Stimulated activated CD4-positive, alpha-beta T cell treated with anti-CD3 and anti-CD28 coated beads, Interleukin-4, amount 100 ng/mL, for 48 hours (primary cell): ENCODE results near the gene FOSB.

Experiments used
- DNase-seq, 2 donors: peaks; one replicate each; pipeline ENCODE4 v3.0.0-alpha.2; 2020; ENCODE audit warnings: low read depth in 2 of 2

The FOSB gene

DNA sequence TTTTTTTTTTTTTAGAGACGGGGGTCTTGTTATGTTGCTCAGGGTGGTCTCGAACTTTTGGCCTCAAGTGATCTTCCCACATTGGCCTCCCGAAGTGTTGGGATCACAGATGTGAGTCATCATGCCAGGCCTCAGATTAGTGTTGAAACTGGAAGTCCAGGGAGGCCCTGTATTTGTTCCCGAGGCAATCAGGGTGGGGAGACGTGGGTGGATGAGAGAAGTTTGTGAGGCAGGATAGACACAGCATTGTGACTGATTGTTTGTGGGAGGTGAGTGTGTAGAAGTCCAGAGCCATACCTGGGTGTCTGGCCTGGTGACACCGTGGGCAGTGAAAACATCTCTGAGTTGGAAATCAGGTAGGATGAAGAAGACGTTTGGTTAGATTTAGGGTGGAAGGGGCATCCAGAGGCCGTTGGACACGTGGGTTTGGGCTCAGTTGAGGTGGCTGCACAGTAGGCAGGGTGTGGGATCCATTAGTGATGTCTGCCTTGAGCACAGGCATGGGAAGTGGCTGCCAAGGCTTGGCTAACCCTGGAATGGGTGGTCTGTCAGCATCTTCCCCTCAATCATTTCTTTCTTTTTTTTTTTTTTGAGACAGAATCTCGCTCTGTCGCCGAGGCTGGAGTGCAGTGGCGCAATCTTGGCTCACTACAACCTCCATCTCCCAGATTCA, 16.6 kb downstream of the FOSB start:
- DNase-seq, result no peak

DNA sequence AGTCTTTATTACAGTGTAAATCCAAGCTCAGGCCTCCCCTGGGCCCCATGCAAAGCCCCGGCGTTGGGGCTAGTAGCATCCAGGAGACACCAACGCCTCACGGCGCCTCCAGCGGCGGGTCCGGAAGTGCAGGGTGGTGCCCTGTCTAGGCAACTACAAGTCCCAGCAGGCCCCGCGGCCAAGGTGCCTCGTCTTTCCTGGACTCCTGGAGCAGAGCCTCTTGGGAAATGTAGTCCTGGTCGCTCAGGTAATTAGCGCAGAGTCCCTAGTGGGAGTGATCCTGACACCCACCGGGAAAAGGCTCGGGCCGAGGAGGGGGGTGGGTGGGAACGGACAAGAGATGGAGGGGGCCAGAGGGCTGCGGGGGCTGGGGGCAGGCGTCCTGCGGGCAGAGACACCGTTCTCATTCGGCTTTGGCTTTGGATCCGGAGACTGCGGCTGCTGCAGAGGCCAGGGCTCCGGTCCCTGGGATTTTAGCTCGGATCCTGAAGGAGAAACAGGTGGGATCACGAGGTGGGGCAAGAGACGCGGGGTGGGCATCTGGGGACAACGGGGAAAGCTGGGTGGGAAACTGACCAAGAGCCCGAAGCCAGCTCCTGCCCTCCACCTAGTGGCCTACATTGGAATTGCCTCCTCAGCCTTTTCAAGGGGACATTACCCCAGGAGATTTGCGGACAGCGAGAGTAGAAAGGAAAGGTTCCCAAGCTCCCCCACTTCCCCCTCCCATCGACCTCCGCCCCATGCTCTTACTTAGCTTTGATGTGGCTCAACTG, 17.7 kb downstream of the FOSB start:
- peak; percentile 98 to 99 for DNase-seq

DNA sequence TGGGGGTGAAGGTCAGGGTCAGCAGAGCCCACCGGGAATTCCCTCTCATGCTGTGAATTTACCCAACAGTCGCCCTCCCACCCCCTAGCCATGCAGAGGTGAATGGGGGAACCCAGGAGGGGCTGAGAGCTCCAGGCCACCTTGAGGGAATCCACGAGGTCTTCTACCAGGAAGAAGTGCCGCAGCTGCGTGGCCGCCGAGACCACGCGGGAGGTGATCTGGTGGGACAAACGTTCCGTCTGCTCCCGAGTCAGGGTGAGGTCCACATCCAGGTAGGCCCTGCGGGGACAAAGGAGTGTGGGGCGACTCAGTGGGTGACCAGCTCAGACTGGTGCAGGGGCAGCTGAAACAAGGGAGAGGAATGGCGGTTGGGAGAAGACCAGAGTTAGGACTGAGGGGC, 20.9 kb downstream of the FOSB start:
- no peak for DNase-seq

DNA sequence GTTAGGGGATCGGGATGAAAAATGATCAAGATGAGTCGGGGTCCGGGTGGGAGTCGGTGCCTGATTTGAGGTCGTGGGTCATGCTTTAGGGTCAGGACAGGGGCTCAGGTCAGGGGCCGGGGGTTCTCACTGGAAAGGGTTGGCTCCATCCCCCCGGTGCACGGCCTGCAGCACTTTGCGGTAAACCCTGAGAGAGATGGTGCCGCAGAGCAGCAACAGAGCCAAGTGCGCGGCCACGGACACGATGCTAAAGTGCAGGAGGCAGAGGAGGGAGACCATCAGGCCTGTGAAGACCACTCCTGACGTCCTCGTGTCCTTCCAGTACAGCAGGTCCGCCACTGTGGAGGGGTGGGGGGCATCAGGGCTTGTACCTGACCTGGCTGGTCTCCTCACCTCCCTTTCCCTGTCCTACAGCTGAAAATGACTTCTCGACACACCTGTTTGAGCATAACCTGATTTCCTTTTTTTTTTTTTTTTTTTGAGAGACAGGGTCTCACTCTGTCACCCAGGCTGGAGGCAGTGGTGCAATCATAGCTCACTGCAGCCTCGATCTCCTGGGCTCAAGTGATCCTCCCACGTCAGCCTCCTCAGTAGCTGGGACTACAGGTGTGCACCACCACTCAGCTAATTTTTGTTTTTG, 21.5 kb downstream of the FOSB start:
- no peak for DNase-seq

DNA sequence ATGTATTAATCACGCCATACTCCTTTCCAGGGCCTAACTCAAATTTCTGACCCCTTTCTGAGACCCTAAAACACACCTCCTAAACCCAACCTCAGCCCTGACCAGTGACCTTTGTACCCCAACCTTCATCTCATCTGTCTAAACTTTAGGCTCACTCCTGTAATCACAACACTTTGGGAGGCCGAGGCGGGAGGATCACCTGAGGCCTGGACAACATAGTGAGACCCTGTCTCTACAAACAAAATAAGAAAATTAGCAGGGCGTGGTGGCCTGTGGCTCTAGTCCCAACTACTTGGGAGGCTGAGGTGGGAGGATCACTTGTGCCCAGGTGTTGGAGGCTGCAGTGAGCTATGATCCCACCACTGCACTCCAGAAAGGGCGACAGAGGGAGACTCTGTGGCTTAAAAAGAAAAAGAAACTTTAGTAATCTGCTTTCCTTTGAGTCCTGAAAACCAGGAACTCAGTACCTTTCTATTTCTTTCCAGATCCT, 24.4 kb downstream of the FOSB start:
- no peak for DNase-seq

DNA sequence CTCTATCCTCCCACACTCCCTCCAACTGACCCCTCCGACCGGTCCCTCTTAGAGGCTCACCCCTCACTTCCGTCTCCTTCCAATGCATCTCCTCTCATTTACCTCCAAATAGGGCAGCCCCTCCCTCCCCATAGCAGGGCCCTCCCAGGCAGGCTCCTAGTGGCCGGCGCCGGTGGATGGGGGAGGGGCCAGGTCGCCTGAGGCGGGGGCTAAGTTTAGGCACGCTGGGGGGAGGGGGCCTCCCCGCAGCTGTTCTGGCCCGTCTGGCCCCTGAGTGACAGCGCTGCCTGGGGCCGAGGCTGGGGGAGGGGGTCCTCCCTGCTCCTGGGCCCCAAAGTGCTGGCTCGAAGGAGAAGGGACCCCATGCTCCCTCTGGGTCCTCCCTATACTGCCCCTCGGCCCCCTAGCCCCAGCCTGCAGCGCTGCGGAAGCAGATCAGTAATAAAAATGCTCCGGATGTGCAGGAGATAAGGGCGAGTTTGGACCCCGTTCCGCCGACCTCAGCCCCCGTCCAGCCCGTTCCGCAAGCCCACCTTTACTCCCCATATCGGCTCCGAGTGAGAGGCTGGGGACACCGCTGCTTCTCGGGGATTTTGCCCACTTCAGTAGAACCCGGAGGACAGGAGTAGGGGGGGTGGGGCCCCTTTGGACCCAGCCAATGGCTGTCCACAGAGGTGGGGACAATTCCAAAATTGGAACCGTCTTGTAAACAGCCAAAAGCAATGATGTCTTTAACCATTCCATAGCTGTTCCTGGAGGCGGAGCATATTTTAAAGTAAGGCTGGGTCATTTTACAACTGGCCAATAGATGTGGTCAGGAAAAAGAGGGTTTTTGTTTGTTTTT, 25.1 kb downstream of the FOSB start:
- DNase-seq, result no peak

DNA sequence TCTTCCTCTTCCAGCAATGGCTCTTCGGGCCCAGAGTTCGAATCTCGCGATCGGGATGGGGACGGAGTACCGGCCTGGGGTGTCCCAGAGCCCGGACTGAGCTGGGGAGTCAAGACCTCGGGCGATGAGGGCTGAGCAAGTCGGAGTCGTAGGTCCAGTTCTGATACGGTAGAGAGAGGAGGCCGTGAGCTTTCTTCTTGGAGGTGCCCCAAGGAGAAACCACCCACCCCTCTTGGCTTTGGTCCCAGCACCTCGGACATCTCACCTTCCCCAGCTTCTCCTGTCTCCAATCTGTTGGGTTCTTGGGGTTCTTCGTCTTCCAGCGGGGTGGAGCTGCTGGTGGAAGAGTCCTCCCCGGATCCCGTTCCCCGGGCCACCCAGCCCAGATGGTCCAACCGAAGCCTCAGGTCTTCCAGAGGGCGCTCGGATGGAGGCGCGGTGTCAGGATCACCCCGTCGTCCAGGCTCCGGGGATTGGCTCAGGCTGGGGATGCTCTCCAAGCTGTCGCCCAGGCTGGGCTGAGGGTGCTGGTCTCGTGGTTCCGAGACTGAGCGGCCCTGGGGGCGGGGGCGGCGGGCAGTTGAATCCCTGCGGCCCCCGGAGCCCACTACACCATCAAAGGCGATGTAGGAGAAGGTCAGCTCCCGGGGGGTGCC, 26.6 kb downstream of the FOSB start:
- DNase-seq, result no peak

DNA sequence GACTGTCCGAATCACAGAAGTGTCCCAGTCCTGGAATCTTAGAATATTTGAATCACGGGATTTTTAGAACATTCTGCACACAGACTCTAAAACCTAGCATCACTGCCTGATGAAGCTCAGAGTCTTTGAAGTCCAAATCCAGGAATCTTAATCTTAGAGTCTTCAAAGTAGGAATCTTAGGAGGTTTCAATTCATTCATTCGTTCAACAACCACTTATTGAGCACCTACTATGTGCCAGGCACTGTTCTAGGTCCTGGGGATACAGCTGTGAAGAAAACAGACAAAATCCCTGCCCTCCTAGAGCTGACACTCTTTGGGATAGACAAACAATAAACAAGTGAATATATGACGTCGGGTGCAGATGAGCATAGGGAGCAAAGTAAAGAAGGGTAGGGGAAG, 27.4 kb downstream of the FOSB start:
- no peak for DNase-seq

DNA sequence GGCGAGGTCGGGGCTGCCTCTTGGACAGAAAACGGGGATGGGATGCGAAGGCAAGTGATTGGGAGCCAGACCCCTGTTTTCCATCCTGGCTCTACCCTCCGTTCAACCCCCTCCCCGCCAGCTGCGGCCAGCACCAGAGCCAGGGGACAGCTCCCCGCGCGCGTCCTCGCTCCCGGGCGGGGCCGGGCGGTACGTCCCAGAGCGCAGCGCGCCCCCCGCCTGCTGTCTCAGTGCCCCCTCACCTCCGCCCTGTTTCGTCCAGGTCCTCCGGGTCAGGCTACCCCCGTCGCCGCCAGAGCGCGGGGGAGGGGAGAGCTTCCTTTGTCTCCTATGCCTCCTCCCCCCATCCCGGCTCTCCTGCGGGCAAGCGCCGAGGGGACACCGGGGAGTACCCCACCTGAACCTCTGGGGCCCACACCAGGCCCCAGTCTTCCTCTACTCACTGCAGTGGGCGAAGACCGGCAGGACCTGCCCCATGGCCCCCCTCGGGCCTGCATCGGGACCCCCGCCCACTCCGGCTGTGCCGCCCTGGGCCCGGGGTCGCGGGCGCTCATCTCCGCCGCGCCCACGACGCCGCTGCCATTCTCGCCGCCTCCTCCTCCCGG, 28.7 kb downstream of the FOSB start:
- DNase-seq, result peak in 1 of 2 donors; percentile 32

DNA sequence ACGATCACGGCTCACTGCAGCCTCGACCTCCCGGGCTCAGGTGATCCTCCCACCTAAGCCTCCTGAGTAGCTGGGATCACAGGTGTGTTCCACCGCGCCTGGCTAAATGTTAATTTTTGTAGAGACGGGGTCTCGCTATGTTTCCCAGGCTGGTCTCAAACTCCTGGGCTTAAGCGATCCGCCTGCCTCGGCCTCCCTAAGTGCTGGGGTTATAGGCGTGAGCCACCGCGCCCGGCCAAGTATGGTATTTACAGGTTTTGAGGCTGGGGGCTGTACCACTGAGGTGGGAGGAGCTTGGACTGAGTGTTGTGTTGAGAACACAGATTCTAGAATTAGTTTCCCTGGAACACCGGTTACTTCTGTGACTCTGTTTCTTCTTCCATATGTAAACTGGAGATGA, 30.0 kb downstream of the FOSB start:
- no peak for DNase-seq

DNA sequence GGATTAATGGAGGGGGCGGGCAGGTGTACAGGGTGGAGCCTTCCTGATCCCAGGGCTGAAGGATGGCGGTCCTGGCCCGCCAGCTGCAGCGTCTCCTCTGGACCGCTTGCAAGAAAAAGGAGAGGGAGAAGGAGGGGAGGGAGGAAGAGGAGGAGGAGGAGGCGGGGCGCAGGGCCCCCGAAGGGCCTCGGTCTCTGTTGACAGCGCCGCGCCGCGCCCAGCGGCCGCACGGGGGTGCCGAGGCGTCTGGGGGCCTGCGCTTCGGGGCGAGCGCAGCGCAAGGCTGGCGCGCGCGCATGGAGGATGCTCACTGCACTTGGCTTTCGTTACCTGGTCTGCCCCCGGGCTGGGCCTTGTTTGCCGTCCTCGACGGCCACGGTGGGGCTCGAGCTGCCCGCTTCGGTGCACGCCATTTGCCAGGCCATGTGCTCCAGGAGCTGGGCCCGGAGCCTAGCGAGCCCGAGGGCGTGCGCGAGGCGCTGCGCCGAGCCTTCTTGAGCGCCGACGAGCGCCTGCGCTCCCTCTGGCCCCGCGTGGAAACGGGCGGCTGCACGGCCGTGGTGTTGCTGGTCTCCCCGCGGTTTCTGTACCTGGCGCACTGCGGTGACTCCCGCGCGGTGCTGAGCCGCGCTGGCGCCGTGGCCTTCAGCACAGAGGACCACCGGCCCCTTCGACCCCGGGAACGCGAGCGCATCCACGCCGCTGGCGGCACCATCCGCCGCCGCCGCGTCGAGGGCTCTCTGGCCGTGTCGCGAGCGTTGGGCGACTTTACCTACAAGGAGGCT, 30.8 kb downstream of the FOSB start, which contains the start of gene PPM1N:
Gene PPM1N (plus strand): TSS at position 33 of the 785 bp plus-strand sequence. CDS start 30 bp downstream, at position 63.
- DNase-seq, result peak in 1 of 2 donors; percentile 50

DNA sequence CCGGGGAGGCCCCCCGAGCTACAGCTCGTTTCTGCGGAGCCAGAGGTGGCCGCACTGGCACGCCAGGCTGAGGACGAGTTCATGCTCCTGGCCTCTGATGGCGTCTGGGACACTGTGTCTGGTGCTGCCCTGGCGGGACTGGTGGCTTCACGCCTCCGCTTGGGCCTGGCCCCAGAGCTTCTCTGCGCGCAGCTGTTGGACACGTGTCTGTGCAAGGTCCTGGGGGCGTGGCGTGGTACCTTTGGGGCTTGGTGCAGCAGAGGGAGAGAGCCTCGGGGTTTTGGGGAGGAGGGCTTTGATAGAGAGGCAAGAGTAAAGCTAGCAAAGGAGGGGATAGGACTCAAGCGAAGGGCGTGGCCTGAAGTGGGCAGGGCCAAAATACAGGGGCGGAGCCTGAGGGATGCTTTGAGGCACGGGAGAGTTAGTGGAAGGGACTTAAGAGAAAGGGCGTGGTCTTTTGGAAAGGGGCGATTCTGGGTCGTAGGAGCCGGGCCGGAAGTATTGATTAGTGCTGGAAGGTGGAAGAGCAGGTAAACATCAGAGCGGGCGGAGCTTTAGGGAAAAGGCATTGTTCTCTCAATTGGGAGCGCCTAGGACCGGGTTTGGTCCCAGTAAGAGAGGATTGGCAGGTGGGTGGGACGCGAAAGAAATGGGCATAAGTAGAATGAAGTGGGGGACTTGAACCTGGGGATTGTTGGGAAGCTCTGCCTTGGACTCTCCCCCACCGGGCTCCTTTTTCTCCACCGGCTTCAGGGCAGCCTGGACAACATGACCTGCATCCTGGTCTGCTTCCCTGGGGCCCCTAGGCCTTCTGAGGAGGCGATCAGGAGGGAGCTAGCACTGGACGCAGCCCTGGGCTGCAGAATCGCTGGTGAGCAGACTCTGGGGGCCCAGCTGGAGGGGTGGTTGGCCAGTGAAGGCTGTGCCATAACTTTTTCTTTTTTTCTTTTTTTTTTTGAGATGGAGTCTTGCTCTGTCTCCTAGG, 31.7 kb downstream of the FOSB start:
- DNase-seq, result peak; percentile 65 to 70

DNA sequence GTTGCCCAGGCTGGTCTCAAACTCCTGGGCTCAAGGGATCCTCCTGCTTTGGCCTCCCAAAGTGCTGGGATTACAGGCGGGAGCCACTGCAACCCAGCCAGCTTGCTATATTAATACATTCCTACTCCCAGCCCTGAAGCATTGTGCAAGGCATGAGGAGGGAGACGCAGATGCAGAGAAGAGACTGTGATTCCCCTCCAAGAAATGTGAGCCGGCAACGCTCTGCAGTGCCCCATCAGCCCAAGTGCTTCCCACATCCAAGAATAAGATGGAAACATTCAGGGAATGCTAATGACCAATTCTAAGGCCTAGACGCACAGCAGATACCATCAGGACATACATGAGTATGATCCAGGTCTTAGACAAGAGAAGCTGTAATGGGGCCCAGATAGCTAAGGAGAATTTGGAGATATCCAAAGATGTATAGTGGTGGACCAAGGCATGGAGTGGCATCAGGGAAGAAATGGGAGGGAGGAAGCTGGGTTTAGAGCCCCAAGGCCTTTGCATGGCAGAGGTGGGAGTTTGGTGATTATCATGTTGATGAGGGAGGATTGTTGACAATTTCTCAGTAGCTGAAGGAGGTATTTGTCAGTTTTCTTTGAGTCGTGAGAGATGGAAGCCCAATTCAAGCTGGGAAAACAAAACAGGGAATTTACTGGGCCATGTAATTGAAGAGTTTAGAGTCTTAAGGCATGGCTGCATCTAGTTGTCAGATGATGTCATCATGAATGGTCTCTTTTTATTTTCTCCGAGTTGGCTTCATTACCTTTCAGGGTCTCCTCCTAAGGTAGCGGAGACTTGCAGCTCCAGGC, 33.3 kb downstream of the FOSB start:
- no peak for DNase-seq

DNA sequence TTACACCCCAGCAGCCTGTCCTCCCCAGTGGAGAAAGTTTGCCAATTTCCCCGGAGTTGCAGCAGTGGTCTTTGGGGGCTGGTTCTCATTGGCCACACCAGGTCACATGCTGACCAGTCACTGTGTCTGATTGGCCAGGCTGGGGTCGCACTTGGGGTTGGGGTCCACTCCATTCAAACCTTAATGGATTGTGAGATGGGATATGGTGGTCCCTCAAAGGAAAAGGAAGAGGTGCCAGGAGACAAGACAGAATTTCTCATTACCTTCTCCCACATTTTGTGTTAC, 33.9 kb downstream of the FOSB start:
- no peak for DNase-seq

DNA sequence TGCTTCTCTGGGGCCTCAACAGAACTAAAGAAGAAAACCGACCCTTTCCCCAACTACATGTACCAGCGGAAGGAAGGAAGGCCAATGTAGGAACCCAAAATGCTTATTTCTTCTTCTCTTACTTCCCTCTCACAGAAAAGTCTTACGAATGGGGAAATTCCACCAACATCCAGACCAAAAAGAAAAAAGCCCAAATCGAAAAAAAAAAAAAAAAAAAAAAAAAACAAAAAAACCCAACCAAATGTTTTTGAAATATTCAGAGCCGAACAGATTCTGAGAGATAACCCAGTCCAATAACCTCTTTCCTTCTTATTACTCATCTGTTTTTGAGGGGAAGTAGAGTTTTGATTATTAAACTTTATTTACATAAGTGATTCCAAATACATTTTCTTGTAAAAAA, 34.3 kb downstream of the FOSB start:
- DNase-seq, result no peak

DNA sequence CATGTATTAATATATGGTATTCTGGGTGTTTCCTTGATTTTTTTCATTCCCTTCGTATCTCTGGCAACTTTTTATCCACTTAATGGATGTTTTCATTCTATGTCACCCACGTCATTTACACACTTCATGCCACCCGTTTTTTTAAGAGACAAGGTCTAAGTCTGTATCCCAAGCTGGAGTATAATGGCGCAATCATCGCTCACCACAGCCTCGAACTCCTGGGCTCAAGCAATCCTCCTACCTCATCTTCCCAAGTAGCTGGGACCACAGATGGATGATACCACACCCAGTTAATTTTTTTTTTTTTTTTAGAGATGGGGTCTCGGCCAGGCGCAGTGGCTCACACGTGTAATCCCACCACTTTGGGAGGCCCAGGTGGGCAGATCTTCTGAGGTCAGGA, 36.1 kb downstream of the FOSB start:
- no peak for DNase-seq

DNA sequence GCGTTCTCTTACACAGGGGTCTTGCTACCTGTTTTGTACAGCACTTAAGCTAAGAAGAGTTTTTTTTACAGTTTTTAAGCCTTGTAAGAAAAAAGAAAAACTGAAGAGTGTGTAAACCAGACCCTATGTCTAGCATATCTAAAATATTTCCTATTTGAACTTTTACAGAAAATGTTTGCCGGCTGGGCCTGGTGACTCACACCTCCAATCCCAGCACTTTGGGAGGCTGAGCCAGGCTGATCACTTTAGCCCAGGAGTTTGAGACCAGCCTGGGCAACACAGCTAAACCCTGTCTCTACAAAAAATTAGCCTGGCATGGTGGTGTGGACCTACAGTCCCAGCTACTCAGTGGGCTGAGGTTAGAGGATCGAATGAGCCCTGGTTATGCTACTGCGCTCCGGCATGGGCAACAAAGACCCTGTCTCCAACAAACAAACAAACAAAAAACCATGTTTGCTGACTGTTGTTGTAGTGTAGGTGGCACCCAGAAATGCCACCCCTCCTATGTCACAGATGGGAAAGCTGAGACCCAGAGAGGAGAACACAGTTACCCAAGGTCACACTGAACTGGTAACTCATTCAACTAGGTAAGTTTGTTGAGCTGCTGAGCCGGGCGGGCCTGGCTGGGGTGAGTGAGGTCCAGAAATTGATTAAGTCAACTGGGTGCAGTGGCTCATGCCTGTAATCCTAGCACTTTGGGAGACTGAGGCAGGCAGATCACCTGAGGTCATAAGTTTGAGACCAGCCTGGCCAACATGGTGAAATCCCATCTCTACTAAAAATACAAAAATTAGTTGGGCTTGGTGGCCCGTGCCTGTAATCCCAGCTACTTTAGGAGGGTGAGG, 37.6 kb downstream of the FOSB start:
- no peak for DNase-seq

DNA sequence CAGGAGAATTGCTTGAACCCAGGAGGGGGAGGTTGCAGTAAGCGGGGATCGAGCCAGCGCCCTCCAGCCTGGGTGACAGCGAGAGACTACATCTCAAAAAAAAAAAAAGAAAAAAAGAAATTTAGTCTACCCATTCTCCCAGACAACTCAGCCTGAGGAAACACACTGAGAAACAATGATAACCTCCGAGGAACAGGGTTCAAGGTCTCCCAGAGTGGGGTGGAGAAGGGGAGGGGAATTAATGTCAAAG, 38.1 kb downstream of the FOSB start:
- no peak for DNase-seq
